Neural cell (in vitro differentiated cells): Measurements from ENCODE around the gene BMERB1. TPM values are rescaled to one million over a fixed set of nuclear protein-coding genes. Genes with fewer than 3 reads are reported as not detected.

Source experiments
- H2AFZ ChIP-seq: fragments of 200-600, 300-800 bp; sonication (generic), shearing (Covaris generic); 2 replicates; pipeline ENCODE4 v1.6.0; 2014; ENCODE audit warnings: low read depth, mild to moderate bottlenecking, antibody characterized with exemption, low read length, moderate library complexity
- H3F3A ChIP-seq: fragments of 200-600 bp; shearing (Covaris generic); 2 replicates; pipeline ENCODE4 v1.6.1; 2016; ENCODE audit warnings: mild to moderate bottlenecking, moderate library complexity, mixed read lengths, antibody characterized with exemption, low read length; ENCODE audit not compliant: insufficient read depth, poor library complexity, severe bottlenecking
- H3K27ac ChIP-seq: fragments of 200-600, 300-800 bp; sonication (generic), shearing (Covaris generic); 2 replicates; pipeline ENCODE4 v1.5.1; 2014; ENCODE audit warnings: mild to moderate bottlenecking, low read length, moderate library complexity
- H3K27me3 ChIP-seq: fragments of 300-800, 200-600 bp; sonication (generic), shearing (Covaris generic); 2 replicates; pipeline ENCODE4 v1.6.0; 2014; ENCODE audit warnings: mild to moderate bottlenecking, low read depth, low read length, moderate library complexity; ENCODE audit not compliant: insufficient read depth
- H3K36me3 ChIP-seq: fragments of 300-800, 200-600 bp; sonication (generic), shearing (Covaris generic); 2 replicates; pipeline ENCODE4 v1.5.1; 2014; ENCODE audit warnings: mild to moderate bottlenecking, antibody characterized with exemption, low read length, moderate library complexity; ENCODE audit not compliant: insufficient read depth
- H3K4me2 ChIP-seq: fragments of 300-800, 200-600 bp; sonication (generic), shearing (Covaris generic); 2 replicates; pipeline ENCODE4 v1.6.0; 2014; ENCODE audit warnings: mild to moderate bottlenecking, low read length
- H3K4me3 ChIP-seq: fragments of 300-800, 200-600 bp; sonication (generic), shearing (Covaris generic); 2 replicates; pipeline ENCODE4 v1.5.1; 2014; ENCODE audit warnings: mild to moderate bottlenecking, low read length, moderate library complexity
- H3K79me2 ChIP-seq: fragments of 200-600 bp; shearing (Covaris generic); replicated peaks from 2 replicates; pipeline ENCODE4 v1.6.0; 2014; ENCODE audit warnings: mild to moderate bottlenecking, low read length, moderate library complexity; ENCODE audit not compliant: insufficient read depth
- H3K9ac ChIP-seq: fragments of 300-800, 200-600 bp; sonication (generic), shearing (Covaris generic); 2 replicates; pipeline ENCODE4 v1.6.1; 2016; ENCODE audit warnings: mild to moderate bottlenecking, low read length, mixed read lengths
- H3K9me2 ChIP-seq: fragments of 200-600 bp; shearing (Covaris generic); 2 replicates; pipeline ENCODE4 v1.6.1; 2016; ENCODE audit warnings: mild to moderate bottlenecking, low read length, mixed read lengths; ENCODE audit not compliant: insufficient read depth
- H3K9me3 ChIP-seq: fragments of 200-600, 300-800 bp; sonication (generic), shearing (Covaris generic); 2 replicates; pipeline ENCODE4 v1.6.1; 2016; ENCODE audit warnings: mild to moderate bottlenecking, mixed run types, low read length, moderate library complexity, mixed read lengths
- H4K20me1 ChIP-seq: fragments of 200-600 bp; shearing (Covaris generic); 2 replicates; pipeline ENCODE4 v1.6.1; 2016; ENCODE audit warnings: mild to moderate bottlenecking, mixed run types; ENCODE audit not compliant: insufficient read depth
- CTCF ChIP-seq: fragments of 450-650 bp; IDR thresholded peaks from 2 replicates; pipeline ENCODE4 v1.5.1; 2014; ENCODE audit warnings: antibody characterized with exemption, mild to moderate bottlenecking, moderate library complexity; ENCODE audit not compliant: poor library complexity, severe bottlenecking
- EP300 ChIP-seq: fragments of 450-650 bp; conservative IDR thresholded peaks from 2 replicates; pipeline ENCODE4 v1.6.1; 2014; ENCODE audit warnings: antibody characterized with exemption, mild to moderate bottlenecking, moderate library complexity; ENCODE audit not compliant: poor library complexity, severe bottlenecking
- EZH2 ChIP-seq: fragments of 200-600, 300-800 bp; shearing (Covaris generic), sonication (generic); IDR thresholded peaks from 2 replicates; pipeline ENCODE4 v1.6.1; 2014; ENCODE audit warnings: antibody characterized with exemption, low read length, borderline replicate concordance, mild to moderate bottlenecking; ENCODE audit not compliant: insufficient read depth, poor library complexity, severe bottlenecking
- MXI1 ChIP-seq: fragments of 450-650 bp; conservative IDR thresholded peaks from 2 replicates; pipeline ENCODE4 v1.6.1; 2014; ENCODE audit warnings: antibody characterized with exemption, mild to moderate bottlenecking; ENCODE audit not compliant: poor library complexity, severe bottlenecking
- POLR2AphosphoS5 ChIP-seq: IDR thresholded peaks from 2 replicates; pipeline ENCODE4 v1.6.1; 2012
- RAD21 ChIP-seq: fragments of 450-650 bp; conservative IDR thresholded peaks from 2 replicates; pipeline ENCODE4 v1.6.1; 2014; ENCODE audit warnings: antibody characterized with exemption, mild to moderate bottlenecking, moderate library complexity
- REST ChIP-seq: IDR thresholded peaks from 2 replicates; pipeline ENCODE4 v1.6.1; 2012; ENCODE audit warnings: borderline replicate concordance
- SMC3 ChIP-seq: fragments of 450-650 bp; conservative IDR thresholded peaks from 2 replicates; pipeline ENCODE4 v1.6.1; 2014; ENCODE audit warnings: antibody characterized with exemption, mild to moderate bottlenecking, moderate library complexity; ENCODE audit not compliant: poor library complexity
- TAF1 ChIP-seq: IDR thresholded peaks from 2 replicates; pipeline ENCODE4 v1.6.1; 2012; ENCODE audit warnings: low read depth
- polyA plus RNA-seq: library from polyadenylated mRNA; depleted of rRNA; stranded (reverse); fragments of >200 nt; gene quantifications from 2 replicates; pipeline ENCODE4 v1.2.3, GENCODE V29; 2014

BMERB1 gene
- polyA plus RNA-seq, 1 donor from 2014 or later = 149 TPM

- no peaks in the 10 kb centered on the region for H3K9me2 ChIP-seq
- H4K20me1 ChIP-seq = no peaks in the 10 kb centered on the region
- H3K9ac ChIP-seq = no peak overlapping the region
- TF ChIP-seq TAF1 (no peak), RAD21 (no peak), REST (no peak), MXI1 (no peak), POLR2AphosphoS5 (no peak), EZH2 (no peak), CTCF (no peak), SMC3 (no peak), EP300 (no peak)
- no peak overlapping the region for H2AFZ ChIP-seq
- no peaks in the 10 kb centered on the region for H3F3A ChIP-seq
- H3K36me3 ChIP-seq = peaks cover 3% of the 10 kb centered on the region
- H3K4me3 ChIP-seq = no peak overlapping the region
- no peaks in the 10 kb centered on the region for H3K27me3 ChIP-seq
- H3K27ac ChIP-seq = no peak overlapping the region
- no peaks in the 10 kb centered on the region for H3K9me3 ChIP-seq
- H3K4me2 ChIP-seq = no peak overlapping the region
- peaks cover 23% of the 10 kb centered on the region for H3K79me2 ChIP-seq
These were observed 202.0 kb downstream of the BMERB1 start for GRCh38 chr16:15636392-15636873.

Other genes with a start within 250 kb of the BMERB1 start
- gene NPIPA5, start 56.3 kb upstream of the BMERB1 start, polyA plus RNA-seq = 1.5 and 27.2 TPM in 2 replicates
- 0.10 and 0.36 TPM in 2 replicates for gene MPV17L, start 38.8 kb upstream of the BMERB1 start, polyA plus RNA-seq
- gene MARF1, start 208.6 kb downstream of the BMERB1 start, polyA plus RNA-seq = 23.2 and 23.5 TPM in 2 replicates
- gene NDE1, start 215.7 kb downstream of the BMERB1 start, polyA plus RNA-seq = 2.2 TPM in 1 of 2 replicates, not detected in the other